H9 (cell line): ENCODE measurements around the gene ATP8A1. TPM values are rescaled to one million over a fixed set of nuclear protein-coding genes. Genes with fewer than 3 reads are reported as not detected.

Experiments
- DNase-seq: peaks from one replicate; pipeline ENCODE4 v3.0.0-alpha.2; 2017
- H2AFZ ChIP-seq: one replicate; pipeline ENCODE4 v1.6.1; 2013; ENCODE audit warnings: mild to moderate bottlenecking, low read length, control low read depth, moderate library complexity
- H2AK5ac ChIP-seq: 2 replicates; pipeline ENCODE4 v1.6.1; 2013; ENCODE audit warnings: low read length, control low read depth, mixed read lengths; ENCODE audit not compliant: insufficient read length
- H2BK120ac ChIP-seq: one replicate; pipeline ENCODE4 v1.6.1; 2013; ENCODE audit warnings: low read depth, mild to moderate bottlenecking, low read length, control low read depth, inconsistent platforms; ENCODE audit not compliant: poor library complexity, severe bottlenecking
- H2BK12ac ChIP-seq: 2 replicates; pipeline ENCODE4 v1.6.1; 2013; ENCODE audit warnings: low read length, control low read depth, mixed read lengths, low read depth; ENCODE audit not compliant: insufficient read length
- H2BK15ac ChIP-seq: 2 replicates; pipeline ENCODE4 v1.6.1; 2013; ENCODE audit warnings: low read depth, low read length, control low read depth
- H2BK20ac ChIP-seq: one replicate; pipeline ENCODE4 v1.6.1; 2013; ENCODE audit warnings: low read depth, mild to moderate bottlenecking, low read length, control low read depth, inconsistent platforms; ENCODE audit not compliant: poor library complexity, severe bottlenecking
- H2BK5ac ChIP-seq: 2 replicates; pipeline ENCODE4 v1.6.1; 2013; ENCODE audit warnings: low read length, control low read depth, mixed read lengths; ENCODE audit not compliant: insufficient read length
- H3K14ac ChIP-seq: 2 replicates; pipeline ENCODE4 v1.6.1; 2013; ENCODE audit warnings: low read length, control low read depth; ENCODE audit not compliant: insufficient read depth
- H3K18ac ChIP-seq: 2 replicates; pipeline ENCODE4 v1.6.1; 2013; ENCODE audit warnings: low read depth, mild to moderate bottlenecking, mixed read lengths, low read length, control low read depth; ENCODE audit not compliant: insufficient read length
- H3K23ac ChIP-seq: 2 replicates; pipeline ENCODE4 v1.6.1; 2013; ENCODE audit warnings: low read length, control low read depth, mixed read lengths, low read depth; ENCODE audit not compliant: insufficient read length
- H3K23me2 ChIP-seq: 2 replicates; pipeline ENCODE4 v1.6.1; 2013; ENCODE audit warnings: low read depth, mild to moderate bottlenecking, mixed read lengths, low read length, control low read depth; ENCODE audit not compliant: insufficient read length, poor library complexity, severe bottlenecking
- H3K27ac ChIP-seq: 2 replicates; pipeline ENCODE4 v1.5.1; 2013; ENCODE audit warnings: low read length, control low read depth, mixed read lengths, low read depth; ENCODE audit not compliant: insufficient read length
- H3K27me3 ChIP-seq: 2 replicates; pipeline ENCODE4 v1.6.1; 2013; ENCODE audit warnings: low read length, control low read depth, inconsistent platforms; ENCODE audit not compliant: insufficient read depth
- H3K4ac ChIP-seq: 2 replicates; pipeline ENCODE4 v1.6.1; 2013; ENCODE audit warnings: low read depth, mild to moderate bottlenecking, control low read depth, inconsistent platforms, low read length, moderate library complexity
- H3K4me1 ChIP-seq: 2 replicates; pipeline ENCODE4 v1.6.1; 2013; ENCODE audit warnings: low read length, control low read depth, inconsistent platforms; ENCODE audit not compliant: insufficient read depth
- H3K4me2 ChIP-seq: 2 replicates; pipeline ENCODE4 v1.6.1; 2013; ENCODE audit warnings: low read length, control low read depth, mixed read lengths; ENCODE audit not compliant: insufficient read length, insufficient read depth
- H3K56ac ChIP-seq: 2 replicates; pipeline ENCODE4 v1.6.1; 2013; ENCODE audit warnings: low read depth, mild to moderate bottlenecking, mixed read lengths, low read length, control low read depth; ENCODE audit not compliant: insufficient read length
- H3K79me1 ChIP-seq: 2 replicates; pipeline ENCODE4 v1.6.1; 2013; ENCODE audit warnings: low read depth, mild to moderate bottlenecking, moderate library complexity, low read length, control low read depth, inconsistent platforms; ENCODE audit not compliant: insufficient read depth, poor library complexity, severe bottlenecking
- H3K79me2 ChIP-seq: 2 replicates; pipeline ENCODE4 v1.6.1; 2013; ENCODE audit warnings: low read length, control low read depth, inconsistent platforms; ENCODE audit not compliant: insufficient read depth
- H3K9ac ChIP-seq: 2 replicates; pipeline ENCODE4 v1.6.1; 2013; ENCODE audit warnings: low read length, control low read depth, mixed read lengths; ENCODE audit not compliant: insufficient read length; ENCODE audit errors: extremely low read depth
- H3K9me3 ChIP-seq: one replicate; pipeline ENCODE4 v1.6.1; 2013; ENCODE audit warnings: low read depth, low read length, inconsistent platforms; ENCODE audit not compliant: control insufficient read depth
- H3T11ph ChIP-seq: one replicate; pipeline ENCODE4 v1.6.1; 2013; ENCODE audit warnings: mild to moderate bottlenecking, low read length, control low read depth, inconsistent platforms
- H4K20me1 ChIP-seq: one replicate; pipeline ENCODE4 v1.6.1; 2013; ENCODE audit not compliant: control insufficient read depth, insufficient read length, insufficient read depth
- H4K5ac ChIP-seq: 2 replicates; pipeline ENCODE4 v1.6.1; 2013; ENCODE audit warnings: low read depth, mild to moderate bottlenecking, mixed read lengths, low read length, control low read depth; ENCODE audit not compliant: insufficient read length
- H4K8ac ChIP-seq: replicated peaks from 2 replicates; pipeline ENCODE4 v1.6.1; 2013; ENCODE audit warnings: low read length, control low read depth, mixed read lengths, low read depth; ENCODE audit not compliant: insufficient read length
- H4K91ac ChIP-seq: 2 replicates; pipeline ENCODE4 v1.6.1; 2013; ENCODE audit warnings: low read depth, mild to moderate bottlenecking, moderate library complexity, mixed read lengths, low read length, control low read depth; ENCODE audit not compliant: insufficient read length
- H3K27ac Mint-ChIP-seq, 3 experiments: 2 replicates in 2 of 3; 3 replicates in 1 of 3; pipeline ENCODE4 v1.8.0; 2020 to 2021; ENCODE audit warnings: mixed read lengths in 3 of 3, mild to moderate bottlenecking in 1 of 3, moderate library complexity in 1 of 3
- H3K27me3 Mint-ChIP-seq: 2 replicates; pipeline ENCODE4 v1.8.0; 2021; ENCODE audit warnings: low read depth, mild to moderate bottlenecking, moderate library complexity, mixed read lengths
- H3K36me3 Mint-ChIP-seq, 3 experiments: 2 replicates in 2 of 3; 3 replicates in 1 of 3; pipeline ENCODE4 v1.8.0; 2020 to 2021; ENCODE audit warnings: low read depth in 3 of 3, mixed read lengths in 3 of 3; ENCODE audit not compliant: insufficient read depth in 1 of 3
- H3K4me1 Mint-ChIP-seq, 2 experiments: 2 replicates each; pipeline ENCODE4 v1.8.0; 2020; ENCODE audit warnings: mixed read lengths in 2 of 2
- H3K4me3 Mint-ChIP-seq, 2 experiments: 2 replicates in 1 of 2; 3 replicates in 1 of 2; pipeline ENCODE4 v1.8.0; 2020 to 2021; ENCODE audit warnings: mild to moderate bottlenecking in 2 of 2, mixed read lengths in 2 of 2, moderate library complexity in 1 of 2
- H3K9me3 Mint-ChIP-seq, 2 experiments: 2 replicates in 1 of 2; 3 replicates in 1 of 2; pipeline ENCODE4 v1.8.0; 2020; ENCODE audit warnings: mild to moderate bottlenecking in 2 of 2, mixed read lengths in 2 of 2, moderate library complexity in 1 of 2
- WGBS: extraction: QIAGEN DNeasy Blood & Tissue Kit; methylation state at CpG from one replicate; pipeline ENCODE4 v1.1.7; 2013; ENCODE audit warnings: missing lambda C conversion rate, low lambda C conversion rate, mixed read lengths; ENCODE audit not compliant: insufficient read length; ENCODE audit errors: extremely low coverage; 5-methylcytosine and 5-hydroxymethylcytosine counted together
- total RNA-seq: library from RNA; stranded (reverse); gene quantifications from 2 replicates; pipeline ENCODE4 v1.2.1, GENCODE V29; 2021
- TF ChIP-seq, protein P1 (sequence below): fragments of 200-600 bp; sonication (generic); conservative IDR thresholded peaks from 3 replicates; pipeline ENCODE4 v1.8.0; 2021; ENCODE audit warnings: antibody characterized with exemption, mild to moderate bottlenecking

The ATP8A1 gene
- total RNA-seq, 1 experiment from 2014 or later, result 5.1 TPM

DNA sequence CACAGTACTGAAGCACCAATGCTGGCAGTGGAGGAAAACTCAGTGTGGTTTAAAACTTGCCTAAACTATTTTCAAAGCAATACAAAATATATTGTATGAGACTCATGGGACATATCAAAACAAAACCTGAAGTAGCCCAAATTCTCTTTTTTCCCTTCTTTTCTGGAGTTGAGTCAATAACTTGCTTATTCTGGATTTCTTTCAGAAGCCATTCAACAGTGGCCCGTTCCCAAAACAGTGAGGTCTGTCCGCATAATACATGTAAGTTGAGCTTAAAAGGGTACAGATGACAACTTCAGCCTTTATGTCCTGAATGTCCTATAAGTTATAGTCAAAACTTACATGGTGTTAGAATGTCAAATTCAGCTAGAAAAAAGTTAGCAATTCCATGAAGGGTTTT lies 158.9 kb downstream of the ATP8A1 start:
- Histone ChIP-seq H3K9me3 (no peaks in the 10 kb centered on the region), H4K20me1 (no peaks in the 10 kb centered on the region), H2BK20ac (no peak overlapping the region), H3K4me1 (peaks cover 3% of the 10 kb centered on the region), H2AK5ac (no peak overlapping the region), H4K8ac (no peak overlapping the region), H3K23me2 (no peaks in the 10 kb centered on the region), H3K4ac (no peak overlapping the region), H3K23ac (no peak overlapping the region), H3K27me3 (no peaks in the 10 kb centered on the region), H3K79me1 (no peaks in the 10 kb centered on the region), H3K79me2 (no peaks in the 10 kb centered on the region), H4K5ac (no peak overlapping the region), H2AFZ (no peak overlapping the region), H2BK5ac (no peak overlapping the region), H3T11ph (no peak overlapping the region), H3K56ac (no peak overlapping the region), H3K18ac (no peak overlapping the region), H2BK120ac (no peak overlapping the region), H2BK12ac (no peak overlapping the region), H3K27ac (no peak overlapping the region), H4K91ac (no peak overlapping the region), H3K14ac (no peak overlapping the region), H3K9ac (no peak overlapping the region), H3K4me2 (no peak overlapping the region), H2BK15ac (no peak overlapping the region)
- Mint-ChIP-seq H3K27me3 (no peaks in the 10 kb centered on the region; the same call in 1 of the 2 replicates), H3K4me1 (peaks cover 18 to 26% of the 10 kb centered on the region in 2 experiments), H3K36me3 (no peaks in the 10 kb centered on the region; a peak in 1 of 7 replicates), H3K27ac (no peak overlapping the region), H3K4me3 (no peak overlapping the region), H3K9me3 (no peaks in the 10 kb centered on the region)
- WGBS, result no CpG with 5 or more reads among the region's 2 CpGs
- DNase-seq, result no peak
- TF ChIP-seq, protein P1, sequence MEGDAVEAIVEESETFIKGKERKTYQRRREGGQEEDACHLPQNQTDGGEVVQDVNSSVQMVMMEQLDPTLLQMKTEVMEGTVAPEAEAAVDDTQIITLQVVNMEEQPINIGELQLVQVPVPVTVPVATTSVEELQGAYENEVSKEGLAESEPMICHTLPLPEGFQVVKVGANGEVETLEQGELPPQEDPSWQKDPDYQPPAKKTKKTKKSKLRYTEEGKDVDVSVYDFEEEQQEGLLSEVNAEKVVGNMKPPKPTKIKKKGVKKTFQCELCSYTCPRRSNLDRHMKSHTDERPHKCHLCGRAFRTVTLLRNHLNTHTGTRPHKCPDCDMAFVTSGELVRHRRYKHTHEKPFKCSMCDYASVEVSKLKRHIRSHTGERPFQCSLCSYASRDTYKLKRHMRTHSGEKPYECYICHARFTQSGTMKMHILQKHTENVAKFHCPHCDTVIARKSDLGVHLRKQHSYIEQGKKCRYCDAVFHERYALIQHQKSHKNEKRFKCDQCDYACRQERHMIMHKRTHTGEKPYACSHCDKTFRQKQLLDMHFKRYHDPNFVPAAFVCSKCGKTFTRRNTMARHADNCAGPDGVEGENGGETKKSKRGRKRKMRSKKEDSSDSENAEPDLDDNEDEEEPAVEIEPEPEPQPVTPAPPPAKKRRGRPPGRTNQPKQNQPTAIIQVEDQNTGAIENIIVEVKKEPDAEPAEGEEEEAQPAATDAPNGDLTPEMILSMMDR, result no peak
